IPS DF 19.7 (cell line): ENCODE measurements around the gene TEX51.

ENCODE experiments used
- DNase-seq: peaks from one replicate; pipeline ENCODE4 v3.0.0-alpha.2; 2013; ENCODE audit warnings: low read depth, low spot score

TEX51 gene

DNA sequence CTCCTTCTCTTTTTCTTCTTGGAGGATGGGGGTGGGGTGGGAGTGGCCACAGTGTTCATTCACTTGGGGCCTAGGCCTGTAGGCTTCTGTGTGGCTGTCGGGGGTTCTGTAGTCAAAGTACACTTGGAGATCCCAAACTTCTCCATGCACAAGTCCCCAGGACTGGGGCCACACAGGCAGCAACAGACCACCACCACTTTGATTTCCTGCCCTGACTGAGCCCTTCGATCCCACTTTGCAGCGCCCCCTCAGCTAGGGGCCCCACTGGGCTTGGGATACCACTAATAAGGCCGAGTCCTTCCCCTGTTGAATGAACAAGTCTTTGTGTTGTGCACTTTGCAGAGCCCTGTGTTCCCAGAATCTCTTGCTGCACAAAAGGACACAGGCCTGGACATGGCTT is 5.5 kb upstream of the TEX51 start:
- DNase-seq: no peak

DNA sequence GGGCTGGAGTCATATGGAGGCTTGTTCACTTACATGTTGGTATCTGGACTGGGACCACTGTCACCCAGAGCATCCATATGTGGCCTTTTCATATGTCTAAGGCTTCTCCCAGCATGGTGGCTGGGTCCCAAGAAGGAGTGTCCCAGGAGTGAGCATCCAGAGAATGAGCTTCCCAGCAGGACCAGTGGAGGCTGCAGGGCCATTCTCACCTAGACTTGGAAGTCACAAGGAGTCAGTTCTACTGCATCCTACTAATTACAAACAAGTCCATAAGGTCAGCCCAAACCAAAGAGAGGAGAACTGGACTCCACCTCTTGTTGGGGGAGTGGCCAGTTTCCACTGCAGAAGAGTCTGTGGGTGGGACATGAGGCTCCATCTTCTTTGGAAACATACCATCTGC is 5.1 kb upstream of the TEX51 start:
- no peak for DNase-seq

DNA sequence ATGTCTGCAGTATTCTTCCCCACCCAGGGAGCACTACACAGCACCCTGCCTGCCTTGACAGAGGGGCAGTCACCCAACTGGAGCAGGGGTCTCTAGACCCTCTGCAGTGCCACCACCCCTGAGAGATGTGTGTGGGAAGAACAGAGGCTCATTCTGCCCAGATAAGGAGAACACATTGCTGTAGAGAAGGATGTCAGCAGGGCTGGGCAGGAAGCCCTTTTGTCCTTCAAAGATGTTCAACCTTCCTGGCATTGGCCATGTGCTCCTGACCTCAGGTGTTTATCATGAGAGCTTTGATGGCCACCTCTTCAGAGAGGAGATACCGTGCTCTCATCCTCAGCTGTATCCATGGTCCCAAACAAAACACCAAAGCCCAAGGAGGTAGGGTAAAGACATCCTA is 4.6 kb upstream of the TEX51 start:
- DNase-seq: no peak

DNA sequence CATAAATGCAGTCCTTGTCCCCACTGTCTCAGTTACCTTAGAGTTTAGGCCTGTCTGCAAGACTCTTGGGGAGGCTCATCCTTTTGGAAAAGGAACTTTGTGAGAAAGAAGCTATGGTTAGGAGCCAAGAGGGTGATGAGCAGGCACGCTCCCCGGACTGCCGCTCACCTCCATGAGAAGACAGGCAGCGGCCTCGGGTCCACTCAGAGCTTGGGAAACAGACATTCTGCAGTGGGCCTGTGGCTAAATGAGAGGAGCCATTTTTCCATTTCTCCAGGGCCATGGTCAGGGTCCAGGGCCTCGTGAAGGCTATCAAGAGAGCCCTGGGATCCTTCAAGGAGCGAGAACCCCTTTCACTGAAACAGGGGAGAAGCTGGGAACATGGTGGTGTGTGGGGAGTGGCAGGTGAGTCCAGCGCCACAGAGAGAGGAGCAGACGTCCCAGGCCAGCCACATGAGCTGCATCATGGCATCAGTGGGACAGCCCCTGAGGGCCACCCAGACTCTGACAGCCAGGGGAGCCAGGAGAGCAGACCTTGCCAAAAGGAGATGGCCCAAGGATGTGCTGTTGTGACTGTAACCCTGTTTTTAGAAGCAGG is 4.0 kb upstream of the TEX51 start:
- no peak for DNase-seq

DNA sequence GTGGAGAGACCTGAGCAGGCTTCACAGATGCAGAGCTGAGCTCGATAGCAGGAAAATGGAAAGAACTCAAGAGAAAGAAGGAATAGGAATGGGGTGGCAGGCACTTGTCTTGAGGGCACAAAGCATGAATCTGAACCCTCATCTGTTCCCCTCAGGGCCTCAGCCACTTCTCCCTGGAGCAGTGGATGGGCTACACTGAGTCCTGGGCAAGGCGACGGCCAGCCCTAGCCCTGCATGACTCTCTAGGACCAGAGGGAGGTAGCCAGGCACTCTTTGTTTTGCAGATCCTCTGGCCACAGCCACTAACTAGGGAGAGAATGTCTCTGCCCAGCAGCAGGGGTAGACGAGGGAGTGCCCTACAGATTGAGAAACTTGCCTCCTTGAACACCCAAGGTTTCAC is 3.4 kb upstream of the TEX51 start:
- no peak for DNase-seq

DNA sequence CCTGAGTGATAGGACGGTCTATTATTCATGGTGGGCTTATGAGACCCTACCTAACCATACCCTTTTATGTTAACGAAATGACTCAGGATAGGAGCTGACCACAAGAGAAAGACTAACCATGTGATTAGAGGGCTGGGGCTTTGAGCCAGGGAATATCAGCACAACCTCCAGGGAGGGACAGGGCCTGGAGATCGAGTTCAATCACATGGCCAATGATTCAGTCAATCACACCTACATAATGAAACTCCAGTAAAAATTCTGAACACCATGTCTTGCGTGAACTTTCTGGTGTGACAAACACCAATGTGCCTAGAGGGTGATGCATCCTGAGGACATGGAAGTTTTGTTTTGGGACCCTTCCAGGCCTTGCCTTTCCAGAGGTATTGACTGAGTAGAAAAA is 2.2 kb upstream of the TEX51 start:
- DNase-seq: no peak

DNA sequence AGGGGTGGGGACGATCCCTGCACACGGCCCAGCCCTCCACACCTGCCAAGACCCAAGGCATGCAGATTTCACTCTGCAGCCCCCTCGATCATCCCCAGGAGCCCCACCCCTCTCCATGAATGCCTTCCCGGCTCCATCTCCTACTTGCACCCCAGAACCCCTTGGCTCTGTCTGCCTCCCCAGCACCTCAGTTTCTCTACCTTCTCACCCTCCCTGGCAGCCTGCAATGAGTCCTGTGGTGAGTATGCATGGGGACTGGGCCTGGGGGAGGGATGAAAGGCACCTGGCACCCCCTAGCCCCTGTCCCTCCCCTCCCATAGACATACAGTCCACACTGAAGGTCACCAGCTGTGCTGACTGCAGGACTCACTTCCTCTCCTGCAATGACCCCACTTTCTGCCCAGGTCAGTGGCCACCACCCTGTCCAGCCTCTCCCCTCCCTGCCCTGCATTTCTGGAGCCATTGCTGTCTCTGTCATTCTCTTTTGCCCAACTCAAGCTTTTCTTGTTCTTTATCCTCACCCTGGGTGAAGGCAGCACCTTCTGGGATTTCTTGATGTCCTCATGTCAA is 1.0 kb downstream of the TEX51 start:
- no peak for DNase-seq

DNA sequence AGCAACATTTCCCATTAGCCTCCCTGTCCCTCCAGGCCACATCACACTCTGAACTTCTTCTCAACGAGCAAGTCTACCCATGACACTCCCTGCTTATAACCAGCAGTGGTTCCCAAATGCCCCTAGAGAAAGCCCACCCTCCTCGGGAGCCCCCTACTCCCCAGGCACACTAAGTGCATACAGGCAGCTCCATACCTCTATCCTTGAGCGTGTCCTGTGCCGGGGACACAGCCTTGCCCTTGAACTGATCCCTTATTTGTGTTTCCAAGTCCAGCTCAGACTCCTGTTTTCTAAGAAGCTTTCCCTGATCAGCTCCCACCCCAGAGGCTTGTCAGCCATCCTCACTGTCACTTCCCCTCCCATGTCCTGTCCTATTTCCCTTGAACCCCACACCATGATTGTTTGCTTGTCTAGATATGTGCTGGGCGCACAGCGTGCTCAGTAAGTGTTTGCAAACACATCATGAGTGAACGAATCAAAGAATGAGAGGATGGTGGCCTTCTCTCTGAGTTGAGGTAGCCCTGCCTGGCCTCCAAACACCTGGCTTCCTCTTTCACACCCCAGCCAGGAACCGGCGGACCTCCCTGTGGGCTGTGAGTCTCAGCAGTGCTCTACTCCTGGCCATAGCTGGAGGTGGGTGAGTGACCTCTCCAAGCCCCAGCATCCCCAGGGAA is 2.1 kb downstream of the TEX51 start:
- DNase-seq: no peak

DNA sequence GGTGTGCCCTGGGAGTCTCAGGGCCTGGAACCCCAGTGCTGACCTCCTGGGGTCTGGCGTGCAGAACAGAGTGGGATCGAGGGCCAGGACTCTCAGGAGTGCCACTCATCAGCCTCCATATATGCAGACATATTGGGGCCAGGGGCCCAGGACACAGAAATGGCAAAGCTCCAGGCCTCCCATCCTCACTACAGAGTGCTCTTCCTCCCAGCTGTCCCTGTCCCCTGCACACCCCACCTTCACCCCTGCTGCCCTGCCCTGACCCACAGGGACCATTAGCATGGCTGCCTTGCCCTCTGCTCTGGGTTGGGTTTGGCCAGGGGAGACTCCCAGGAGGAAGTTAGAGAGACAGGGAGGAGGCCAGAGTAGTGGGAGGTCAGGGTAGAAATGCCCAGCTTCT is 2.8 kb downstream of the TEX51 start:
- DNase-seq: no peak

DNA sequence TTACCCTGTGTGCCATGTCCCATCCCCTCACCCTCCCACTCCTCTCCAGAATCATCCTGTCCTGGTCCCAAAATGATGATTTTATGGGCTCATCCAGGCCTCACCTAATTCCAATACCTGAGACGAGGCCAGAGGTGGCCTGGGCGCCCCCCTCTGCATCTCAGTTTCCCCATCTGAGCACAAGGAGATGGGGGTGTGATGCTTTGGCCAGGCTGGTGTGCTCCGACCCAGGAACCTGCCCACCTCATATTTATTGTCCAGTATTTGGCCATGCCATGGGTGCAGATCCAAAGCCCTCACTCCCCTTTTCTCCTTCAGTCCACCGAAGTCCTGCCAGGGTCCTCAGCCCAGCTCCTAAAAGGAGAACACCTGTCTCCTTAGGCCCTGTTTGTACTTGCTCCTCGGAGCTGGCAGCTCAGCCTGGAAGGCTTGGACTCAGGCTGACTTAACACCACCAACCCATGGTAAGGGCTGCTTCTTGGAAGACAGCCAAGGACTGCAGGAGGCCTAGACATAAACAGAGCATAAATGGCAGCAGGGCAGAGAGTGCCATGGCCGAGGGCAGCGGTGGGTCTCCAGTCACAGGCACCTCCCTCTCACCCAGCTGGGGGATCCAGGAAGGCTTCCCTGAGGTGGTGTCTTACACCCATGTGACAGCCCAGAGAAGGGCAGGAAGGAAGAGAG is 3.6 kb downstream of the TEX51 start:
- DNase-seq: no peak

DNA sequence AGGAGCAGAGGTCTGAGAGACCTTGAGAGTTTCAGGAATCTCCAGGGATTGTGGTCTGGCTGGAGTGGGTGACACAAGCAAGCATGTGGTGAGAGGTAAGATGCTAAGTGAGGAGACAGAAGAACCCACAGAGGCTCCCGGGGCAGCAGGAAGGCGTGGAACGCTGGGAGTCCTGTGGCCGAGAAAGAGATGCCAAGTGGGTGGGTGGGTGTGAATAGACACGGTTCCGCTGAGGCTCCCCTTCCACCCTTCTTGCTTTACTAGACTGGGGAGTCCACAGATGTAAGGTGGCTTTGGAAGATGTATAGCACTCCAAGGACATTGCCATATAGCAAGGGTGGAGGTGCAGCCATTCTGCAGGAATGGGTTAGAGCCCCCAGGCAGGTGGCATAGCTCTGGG is 4.2 kb downstream of the TEX51 start:
- no peak for DNase-seq

DNA sequence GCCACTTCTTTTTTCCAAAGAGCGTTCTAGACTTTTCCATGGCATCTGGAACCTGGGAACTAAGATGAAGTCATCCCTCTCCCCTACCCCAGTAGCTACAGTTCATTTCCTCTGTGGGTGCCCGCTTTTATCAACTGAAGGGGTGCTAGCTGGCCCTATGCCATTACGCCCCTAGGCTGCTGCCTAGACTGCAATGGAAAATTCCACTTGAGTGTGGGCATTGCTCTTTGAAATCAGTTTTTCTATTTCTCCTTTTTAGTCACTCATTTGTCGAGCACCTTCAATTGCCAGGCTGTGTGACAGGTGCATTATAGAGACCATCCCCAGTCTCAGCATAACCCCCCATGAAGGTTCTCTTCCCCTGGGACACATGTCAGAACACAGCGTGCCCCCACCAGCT is 7.3 kb downstream of the TEX51 start:
- no peak for DNase-seq

DNA sequence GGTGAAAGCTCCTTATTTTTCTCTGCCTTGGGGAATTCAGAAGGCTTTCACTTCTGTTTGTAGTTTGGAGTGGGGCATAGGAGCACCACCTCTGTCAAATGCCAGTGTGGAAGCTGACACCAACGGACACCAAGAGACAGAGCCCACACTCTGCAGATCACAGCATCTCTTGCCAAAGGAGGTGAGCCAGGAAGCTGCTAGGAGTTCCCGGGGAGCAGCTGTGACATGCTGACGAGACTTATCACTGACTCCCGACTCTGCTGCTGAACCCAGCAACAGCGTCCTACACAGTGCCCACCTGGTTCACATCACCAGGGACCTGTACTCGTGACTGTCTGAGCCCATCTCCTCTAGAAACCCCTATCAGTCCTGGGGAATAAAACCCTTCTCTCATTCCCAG is 8.1 kb downstream of the TEX51 start:
- no peak for DNase-seq

DNA sequence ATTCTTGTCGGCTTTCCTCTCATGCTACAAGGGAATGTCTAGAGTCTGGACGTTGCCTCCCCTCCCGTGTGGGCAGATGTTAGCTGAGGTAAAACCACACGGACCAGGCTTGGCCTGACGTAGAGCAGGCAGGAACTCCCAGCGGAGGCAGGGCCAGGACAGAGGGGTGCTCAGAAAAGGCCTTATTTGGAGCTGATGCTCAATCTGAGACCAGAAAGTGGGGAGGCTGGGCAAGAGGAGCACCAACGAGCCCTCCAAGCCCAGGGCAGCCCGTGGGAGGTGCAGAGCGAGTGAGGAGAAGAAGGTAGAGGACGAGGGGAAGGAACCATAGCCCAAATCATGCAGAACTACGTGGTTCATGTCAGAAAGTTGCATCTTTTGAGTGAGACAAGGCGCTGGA is 9.0 kb downstream of the TEX51 start:
- no peak for DNase-seq

DNA sequence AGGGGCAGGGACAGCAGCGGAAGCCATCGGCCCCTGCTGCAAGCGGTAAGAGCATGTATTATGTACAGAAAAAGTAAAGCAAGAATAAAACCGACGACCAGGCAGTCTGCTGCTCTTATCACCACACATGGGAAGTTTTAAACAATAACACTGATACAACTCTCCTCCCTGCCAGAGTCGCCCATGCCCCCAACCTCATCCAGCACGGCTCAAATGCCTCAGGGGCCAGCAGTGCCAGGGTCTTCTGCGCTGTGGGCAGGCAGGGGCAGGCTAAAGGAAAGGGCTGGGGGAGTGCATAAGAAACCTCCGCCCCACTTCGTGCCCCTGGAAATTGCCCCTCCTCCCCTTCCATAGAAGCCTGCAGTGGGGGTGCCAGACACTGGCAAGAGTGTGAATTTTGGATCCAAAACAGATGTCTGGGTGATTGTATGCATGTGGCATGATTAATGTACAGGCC is 10.1 kb downstream of the TEX51 start:
- no peak for DNase-seq

DNA sequence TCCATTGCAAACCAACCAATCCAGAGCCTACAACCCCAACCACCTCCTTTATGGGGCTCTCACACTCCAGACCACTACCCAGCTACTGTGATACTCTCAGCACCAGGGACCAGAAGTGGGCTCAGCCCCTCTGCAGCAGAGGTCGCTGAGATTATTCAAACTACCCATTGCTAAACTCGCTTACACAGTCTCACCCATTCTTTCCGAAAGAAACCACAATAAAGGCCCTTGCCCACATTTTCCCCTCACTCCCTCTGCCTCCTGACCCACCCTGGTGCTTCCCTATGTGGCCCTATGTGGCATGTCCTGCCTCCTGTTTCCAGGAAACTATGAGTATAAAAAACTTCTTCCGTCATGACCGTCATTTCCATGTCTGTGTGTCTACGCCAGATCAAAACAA is 10.7 kb downstream of the TEX51 start:
- no peak for DNase-seq

DNA sequence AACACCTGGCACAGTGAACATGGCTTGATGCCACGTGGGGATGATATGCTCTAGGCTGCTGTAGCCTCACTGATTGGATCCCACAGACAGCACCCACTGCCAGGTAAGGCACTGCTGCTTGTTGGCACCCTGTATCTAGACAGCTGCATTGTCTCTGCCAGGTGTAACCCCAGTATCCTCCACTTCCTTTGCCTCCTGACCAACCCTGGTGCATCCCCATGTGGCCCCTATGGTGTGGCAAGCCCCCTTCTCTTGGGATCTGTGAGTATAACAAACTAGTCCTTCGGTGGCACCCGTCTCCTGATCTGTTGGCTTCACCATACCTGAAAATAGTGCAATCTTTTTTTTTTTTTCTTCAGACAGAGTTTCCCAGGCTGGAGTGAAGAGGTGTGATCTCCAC is 11.1 kb downstream of the TEX51 start:
- no peak for DNase-seq

DNA sequence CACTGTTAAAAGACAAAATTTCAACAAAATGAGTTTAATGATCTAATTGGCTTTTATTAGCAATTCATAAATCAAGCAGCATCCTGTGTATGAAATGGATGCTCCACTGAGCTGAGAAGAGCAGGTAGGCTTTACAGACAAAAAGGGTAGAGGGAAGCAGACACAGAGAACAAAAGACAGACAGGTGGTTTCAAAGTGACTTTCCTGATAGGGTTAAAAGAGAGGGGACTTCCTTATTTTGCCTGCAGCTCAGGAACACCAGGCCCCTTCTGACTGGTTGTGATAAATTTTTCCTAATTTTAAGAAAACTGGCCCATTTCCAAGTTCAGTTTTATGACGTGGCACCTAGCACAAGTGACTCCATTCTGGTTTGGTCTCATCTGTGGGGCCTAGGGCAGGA is 11.9 kb downstream of the TEX51 start:
- DNase-seq: no peak

DNA sequence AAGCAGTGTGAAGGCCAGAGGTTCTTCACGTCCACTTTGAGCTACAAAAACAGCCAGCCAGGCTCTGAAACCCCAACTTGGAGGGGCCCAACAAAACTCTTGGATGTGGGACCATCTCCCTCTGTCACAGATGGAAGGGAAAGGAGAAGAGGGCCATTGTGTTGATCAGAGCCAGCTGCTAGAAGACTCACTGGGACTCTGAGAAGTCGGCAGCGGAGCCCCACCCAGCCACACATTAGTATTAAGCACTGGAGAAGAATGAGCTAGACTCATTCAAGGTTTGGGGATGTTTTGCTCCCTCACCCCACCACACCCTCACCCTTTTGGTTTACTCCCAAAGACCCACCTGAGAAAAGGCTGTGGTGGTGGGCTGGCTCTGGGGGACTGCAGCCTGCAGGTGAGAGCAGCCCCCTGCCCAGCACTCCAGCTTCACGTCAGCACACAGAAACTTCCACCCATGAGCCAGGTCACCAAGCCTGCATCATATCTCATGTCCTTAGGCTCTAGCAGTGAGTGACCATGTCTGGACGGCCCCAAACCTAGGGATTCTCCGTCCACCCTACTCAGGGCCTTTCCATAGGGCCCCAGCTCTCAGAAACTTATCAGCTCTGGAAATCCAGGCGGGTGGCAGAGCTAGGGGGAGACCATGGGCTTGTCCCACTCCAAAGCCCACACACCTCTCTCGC is 12.6 kb downstream of the TEX51 start:
- DNase-seq: no peak

DNA sequence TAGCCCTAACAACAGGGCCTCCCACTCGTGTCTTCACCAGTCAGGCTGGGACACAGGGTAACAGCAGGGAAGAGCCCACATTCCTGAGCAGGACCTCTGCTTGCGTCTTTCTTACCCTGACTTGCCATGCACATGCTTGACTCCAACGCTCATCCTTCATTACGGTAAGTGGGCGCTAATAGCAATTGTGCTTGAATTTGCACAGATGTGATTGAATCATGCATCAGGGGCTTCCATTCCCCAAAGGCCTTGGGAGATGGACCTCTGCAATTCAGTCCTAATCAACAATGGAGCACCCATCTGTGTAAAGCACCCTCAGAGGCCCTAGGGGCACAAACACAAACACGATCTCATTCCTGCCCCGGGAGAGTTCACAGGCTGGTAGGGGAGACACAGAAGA is 13.5 kb downstream of the TEX51 start:
- DNase-seq: no peak

DNA sequence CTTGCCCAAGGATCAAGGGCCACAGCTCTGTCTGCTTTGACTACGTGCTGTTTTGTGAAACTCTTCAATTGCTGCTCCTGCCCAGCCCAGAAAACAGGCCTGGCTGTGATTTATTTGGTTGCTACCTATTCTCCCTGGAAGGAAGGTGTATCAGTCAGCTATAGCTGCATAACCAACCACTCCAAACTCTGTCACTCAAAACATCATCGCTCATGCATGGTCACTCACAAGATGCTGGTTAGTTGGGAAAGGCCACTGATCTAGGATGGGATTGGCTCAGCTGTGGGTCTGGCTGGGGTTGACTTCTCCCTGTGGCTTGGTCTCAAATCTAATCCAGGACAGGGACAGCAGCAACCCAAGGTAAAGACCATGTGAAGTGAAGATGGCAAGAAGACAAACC is 14.6 kb downstream of the TEX51 start:
- DNase-seq: no peak

DNA sequence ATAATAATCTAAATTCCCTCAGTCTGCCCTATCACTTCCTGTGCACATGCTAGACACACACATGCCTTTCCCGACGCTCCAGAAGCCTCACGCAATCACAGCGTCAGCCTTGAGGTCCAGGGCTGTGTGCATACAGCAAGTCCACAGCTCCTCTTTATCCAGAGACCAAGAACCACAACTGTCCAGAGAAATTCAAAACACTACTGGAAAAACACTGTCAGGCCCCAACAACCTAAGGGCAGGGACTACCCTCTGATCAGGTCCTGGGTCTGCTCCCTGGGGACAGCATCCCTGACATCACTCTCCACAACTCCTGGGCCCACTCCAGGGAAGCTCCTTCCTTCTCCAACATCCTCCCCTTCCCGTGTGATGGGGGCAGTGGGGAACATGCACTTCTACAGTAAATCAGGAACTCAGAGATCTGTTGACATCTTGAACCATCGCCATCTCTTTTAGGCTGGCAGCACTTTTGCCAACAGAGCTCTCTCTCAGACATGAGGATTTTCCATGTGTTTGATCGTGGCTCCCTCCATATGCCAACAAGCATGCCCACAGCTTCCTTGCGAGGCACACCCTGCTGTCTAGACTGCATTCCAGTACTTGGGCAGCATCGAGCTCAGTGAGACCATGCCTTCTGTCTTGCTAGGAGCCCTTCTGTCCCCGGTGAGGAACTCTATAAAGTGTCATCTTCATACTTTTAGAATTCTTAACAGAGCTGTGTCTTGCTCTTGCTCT is 15.4 kb downstream of the TEX51 start:
- DNase-seq: no peak
